ENCODE data around the gene MSANTD1.
"Not testable (repeated sequence)": the region's sequence is repeated elsewhere in the genome, so short reads cannot be mapped to it uniquely, and the experiment has no call there.

Gene MSANTD1

GRCh38 chr4:3288571-3289094, 39.7 kb downstream of the MSANTD1 start:
- no peak for DNase-seq (ENCODE audit: low read depth, low spot score)

GRCh38 chr4:3290476-3290875, 41.5 kb downstream of the MSANTD1 start:
- DNase-seq (ENCODE audit: low read depth, low spot score): no peak

DNA sequence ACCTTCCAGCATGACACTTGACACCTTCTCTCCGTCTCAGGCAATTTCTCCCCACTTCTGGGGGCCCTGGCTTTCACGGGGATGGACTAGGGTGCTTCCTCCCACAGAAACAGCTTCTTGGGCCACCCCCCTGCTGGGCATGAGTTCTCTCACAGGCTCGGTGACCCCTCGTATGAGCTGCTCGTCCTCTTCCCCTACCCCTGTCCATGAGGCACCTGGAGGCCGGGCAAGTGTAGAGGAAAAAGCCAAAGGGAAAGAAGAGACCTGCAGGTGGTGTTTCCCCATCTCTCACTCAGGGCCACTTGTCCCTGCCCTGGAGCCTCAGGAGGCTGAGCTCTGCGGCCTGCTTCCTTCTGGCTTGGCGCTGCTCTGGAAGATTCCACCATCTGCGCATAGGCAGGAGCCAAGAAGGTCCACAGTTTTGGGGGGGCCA, 41.9 kb downstream of the MSANTD1 start:
- no peak for DNase-seq (ENCODE audit: low read depth, low spot score)

DNA sequence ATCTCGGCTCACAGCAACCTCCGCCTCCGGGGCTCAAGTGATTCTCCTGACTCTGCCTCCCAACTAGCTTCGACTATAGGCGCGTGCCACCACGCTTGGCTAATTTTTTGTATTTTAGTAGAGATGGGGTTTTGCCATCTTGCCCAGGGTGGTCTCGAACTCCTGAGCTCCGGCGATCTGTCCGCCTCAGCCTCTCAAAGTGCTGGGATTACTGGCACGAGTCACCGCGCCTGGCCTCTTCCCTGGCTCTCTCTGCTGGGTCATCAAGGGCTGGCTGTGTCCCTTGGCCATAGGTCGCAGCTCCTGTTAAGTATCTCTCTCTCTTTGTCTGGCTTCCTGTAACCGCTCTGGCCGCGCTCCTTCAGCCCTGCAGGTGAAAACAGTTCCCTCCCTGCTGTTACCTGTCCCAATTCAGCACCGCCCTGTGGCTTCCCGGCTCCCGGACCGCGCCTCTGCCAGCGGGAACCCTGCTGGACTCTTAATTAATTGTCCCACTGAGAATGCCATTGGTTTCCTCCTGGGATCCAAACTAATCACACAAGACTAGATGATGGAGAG, 42.5 kb downstream of the MSANTD1 start:
- DNase-seq (ENCODE audit: low read depth, low spot score): no peak

- DNase-seq (ENCODE audit: low read depth, low spot score): no peak
Observed at GRCh38 chr4:3291969-3292570, 43.1 kb downstream of the MSANTD1 start.

- peak; percentile 54 for DNase-seq (ENCODE audit: low read depth, low spot score)
Observed at GRCh38 chr4:3292571-3293400, 43.8 kb downstream of the MSANTD1 start, which contains the start of gene RGS12. TSS of gene RGS12 (plus strand) at chr4:3293021. CDS start at chr4:3316171, 23,150 bp downstream.

GRCh38 chr4:3293401-3294391, 44.7 kb downstream of the MSANTD1 start:
- DNase-seq (ENCODE audit: low read depth, low spot score): no peak

GRCh38 chr4:3294401-3295241, 45.7 kb downstream of the MSANTD1 start:
- DNase-seq (ENCODE audit: low read depth, low spot score): no peak

GRCh38 chr4:3295837-3296624, 47.1 kb downstream of the MSANTD1 start:
- DNase-seq (ENCODE audit: low read depth, low spot score): no peak

DNA sequence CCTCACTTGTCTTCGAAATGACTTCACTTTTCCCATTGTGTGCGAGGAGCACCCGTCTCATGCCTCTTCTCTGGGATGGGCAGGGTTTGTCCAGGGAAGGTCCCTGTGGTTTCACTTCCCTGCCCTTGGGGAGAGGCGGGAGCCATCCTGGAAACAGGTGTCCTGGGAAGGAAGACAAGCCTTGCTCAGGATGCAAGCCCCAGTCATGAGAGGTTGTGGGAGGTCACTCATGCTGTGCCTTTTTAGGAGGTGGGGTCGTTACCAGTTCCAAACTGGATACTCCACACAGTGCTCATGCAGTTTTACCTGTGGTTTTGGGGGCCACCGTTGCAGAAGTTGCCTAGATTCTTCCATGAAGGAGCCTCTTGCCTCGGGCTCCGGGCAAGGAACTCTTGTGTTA, 47.7 kb downstream of the MSANTD1 start:
- DNase-seq (ENCODE audit: low read depth, low spot score): no peak

DNA sequence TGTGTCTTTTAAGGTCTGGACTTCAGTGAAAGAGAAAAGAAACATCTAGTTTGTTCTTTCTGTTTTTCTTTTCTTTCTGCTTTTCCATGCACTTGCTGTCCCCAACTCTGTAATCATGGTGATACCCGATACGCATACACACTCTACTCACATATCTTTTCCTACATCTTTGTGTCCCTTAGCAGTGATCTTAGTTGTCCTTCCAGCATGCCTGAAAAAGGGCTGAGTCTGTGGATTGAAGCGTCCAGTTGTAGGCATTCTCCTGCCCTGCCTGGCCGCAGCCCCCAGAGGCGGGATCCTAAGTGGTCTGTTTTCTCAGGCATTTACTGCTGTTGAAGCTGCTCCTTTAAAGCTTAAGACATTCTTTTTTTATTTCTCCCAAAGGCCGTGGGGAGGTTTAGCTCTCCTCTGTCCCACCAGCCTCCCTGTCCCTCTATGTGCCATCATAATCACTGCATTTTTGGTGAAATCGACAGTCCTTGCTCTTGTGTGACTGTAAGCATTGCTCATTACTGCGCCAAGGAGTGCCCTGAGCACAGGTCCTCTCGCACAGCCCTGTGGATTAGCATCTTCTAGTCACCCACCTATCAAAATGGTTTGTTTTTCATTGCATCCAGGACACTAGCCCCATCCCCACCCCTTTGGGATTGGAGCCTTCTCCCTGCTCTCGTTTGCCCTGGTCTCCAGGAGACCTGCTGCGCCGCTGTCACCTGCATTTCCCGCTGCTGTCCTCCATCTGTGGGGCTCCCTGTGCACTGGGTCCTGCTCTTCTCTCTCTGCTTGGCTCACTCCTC, 48.3 kb downstream of the MSANTD1 start:
- DNase-seq (ENCODE audit: low read depth, low spot score): no peak

GRCh38 chr4:3299122-3299975, 50.4 kb downstream of the MSANTD1 start:
- no peak for DNase-seq (ENCODE audit: low read depth, low spot score)

GRCh38 chr4:3299976-3300671, 51.2 kb downstream of the MSANTD1 start:
- DNase-seq (ENCODE audit: low read depth, low spot score): no peak

- DNase-seq (ENCODE audit: low read depth, low spot score): not testable (repeated sequence)
Observed at GRCh38 chr4:3300882-3301281, 51.9 kb downstream of the MSANTD1 start.

- no peak for DNase-seq (ENCODE audit: low read depth, low spot score)
Observed at GRCh38 chr4:3301450-3302172, 52.7 kb downstream of the MSANTD1 start.

- DNase-seq (ENCODE audit: low read depth, low spot score): no peak
Observed at GRCh38 chr4:3302173-3302785, 53.3 kb downstream of the MSANTD1 start.

All from iPS DF 19.7 (cell line).